Panc1 (cell line): ENCODE results near the gene SLC51A. TPM values are rescaled to one million over a fixed set of nuclear protein-coding genes. Genes with fewer than 3 reads are reported as not detected.

Experiments used
- ATAC-seq: fragments of 200-7000 bp; cut with Tn5 transposase; 2 replicates; pipeline ENCODE4 v1.9.1; 2020; ENCODE audit warnings: mild to moderate bottlenecking, moderate library complexity
- BruUV-seq: library from RNA; stranded (reverse); fragments of 400-500 nt; replicated peaks from 2 replicates; lab custom pipeline; 2021; lab: Mats Ljungman, UMichigan
- CTCF ChIA-PET: fragments of 300-600 bp; sonication (Branson Sonifier 250); formaldehyde crosslinking; loops from one replicate; lab custom pipeline; 2022; ENCODE audit warnings: antibody characterized with exemption; lab: Charles Lee
- POLR2A ChIA-PET: fragments of 300-600 bp; sonication (Branson Sonifier 250); formaldehyde crosslinking; loops from one replicate; lab custom pipeline; 2022; ENCODE audit warnings: antibody characterized with exemption; lab: Charles Lee
- DNase-seq: peaks from one replicate; pipeline ENCODE4 v3.0.0-alpha.2; 2010; ENCODE audit warnings: low read depth, low spot score
- H3K27ac ChIP-seq: 2 replicates; pipeline ENCODE4 v1.5.1; 2011; ENCODE audit warnings: mild to moderate bottlenecking, low read length, inconsistent platforms
- H3K27me3 ChIP-seq: fragments of 200-500 bp; sonication (Bioruptor generic); 2 replicates; pipeline ENCODE4 v1.6.0; 2014; ENCODE audit warnings: low read length, inconsistent platforms; ENCODE audit not compliant: control insufficient read depth, insufficient read depth
- H3K36me3 ChIP-seq: fragments of 200-500 bp; sonication (Bioruptor generic); 2 replicates; pipeline ENCODE4 v1.5.1; 2014; ENCODE audit warnings: inconsistent platforms, mild to moderate bottlenecking, low read length, moderate library complexity; ENCODE audit not compliant: control insufficient read depth, insufficient read depth
- H3K4me1 ChIP-seq: 2 replicates; pipeline ENCODE4 v1.5.1; 2011; ENCODE audit warnings: inconsistent platforms, mild to moderate bottlenecking, low read length, moderate library complexity; ENCODE audit not compliant: control insufficient read depth, insufficient read depth
- H3K4me3 ChIP-seq, 2 experiments: 2 replicates each; pipeline ENCODE4 v1.5.1; 2011 to 2012; ENCODE audit warnings: low read depth in 2 of 2, low read length in 2 of 2, mild to moderate bottlenecking in 2 of 2, inconsistent platforms in 1 of 2, moderate library complexity in 1 of 2
- H3K9me3 ChIP-seq: fragments of 200-500 bp; sonication (Bioruptor generic); 2 replicates; pipeline ENCODE4 v1.5.1; 2014; ENCODE audit warnings: low read depth, mild to moderate bottlenecking, inconsistent platforms, low read length, moderate library complexity; ENCODE audit not compliant: control insufficient read depth, insufficient read depth
- CTCF ChIP-seq: fragments of 450-650 bp; IDR thresholded peaks from 2 replicates; pipeline ENCODE4 v1.5.1; 2017; ENCODE audit warnings: mild to moderate bottlenecking
- POLR2AphosphoS5 ChIP-seq: IDR thresholded peaks from 2 replicates; pipeline ENCODE4 v1.6.1; 2012; ENCODE audit warnings: mild to moderate bottlenecking, low read depth, low read length, moderate library complexity
- REST ChIP-seq, 2 experiments: IDR thresholded peaks; 2 replicates each; pipeline ENCODE4 v1.6.1; 2011 to 2012; ENCODE audit warnings: low read depth in 2 of 2, control low read depth in 1 of 2, low read length in 1 of 2, mild to moderate bottlenecking in 1 of 2, moderate library complexity in 1 of 2; ENCODE audit not compliant: insufficient read depth in 1 of 2
- SIN3A ChIP-seq: IDR thresholded peaks from 2 replicates; pipeline ENCODE4 v1.6.1; 2012; ENCODE audit warnings: low read depth, mild to moderate bottlenecking, low read length, moderate library complexity, borderline replicate concordance; ENCODE audit not compliant: insufficient read depth
- TCF7L2 ChIP-seq: IDR thresholded peaks from 2 replicates; pipeline ENCODE4 v1.6.1; 2011; ENCODE audit warnings: mild to moderate bottlenecking, low read depth, low read length, inconsistent platforms
- in situ Hi-C: cut with HindIII; loops from 2 replicates; pipeline ENCODE4 v1.10.0; 2016; ENCODE audit warnings: low sequenced_read_pairs, low pct_unique_long_range_greater_than_20kb
- intact Hi-C: fragments of 100-400 bp; cut with micrococcal nuclease; formaldehyde crosslinking; loops from one replicate; pipeline ENCODE4 v1.10.0; 2022; ENCODE audit not compliant: unreplicated experiment
- total RNA-seq: library from RNA; stranded (reverse); gene quantifications from one replicate; pipeline ENCODE4 v1.2.1, GENCODE V29; 2021; ENCODE audit not compliant: unreplicated experiment

Gene SLC51A
- total RNA-seq, 1 experiment from 2014 or later = not detected

DNA sequence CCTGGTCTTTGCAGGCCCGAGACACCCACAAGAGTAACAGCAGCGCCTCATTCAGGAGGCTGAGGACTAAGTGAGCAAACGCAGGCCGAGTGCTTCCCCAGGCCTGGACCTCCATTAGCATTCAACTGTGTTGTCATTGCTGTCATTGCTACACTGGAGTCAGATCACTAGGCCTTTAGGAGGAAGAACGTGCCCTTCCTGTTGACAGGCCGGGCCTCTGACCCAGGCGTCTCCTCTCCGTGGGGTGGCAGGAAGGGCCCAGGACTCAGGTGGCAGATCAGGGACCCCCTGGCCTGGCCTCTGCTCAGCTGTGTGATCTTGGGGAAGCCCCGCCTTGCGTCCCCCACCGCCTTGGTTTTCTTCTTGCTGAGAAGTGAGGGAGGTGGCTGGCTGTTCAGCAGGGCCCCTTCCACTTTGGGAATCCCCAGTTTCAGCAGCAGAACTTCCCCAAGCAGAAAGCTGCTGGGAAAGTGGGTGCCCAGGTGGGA, 24.3 kb upstream of the SLC51A start:
- intact Hi-C loops = no loop called here
- in situ Hi-C loops = loop anchor here (25.0 kb wide), 1 partner anchor 105 kb away; the partner anchor contains the start of gene TFRC

GRCh38 chr3:196192524-196193051, 23.7 kb upstream of the SLC51A start:
- intact Hi-C loops (no loop called here), in situ Hi-C loops (loop anchor here (25.0 kb wide), 1 partner anchor 105 kb away; the partner anchor contains the start of gene TFRC)
- no peak overlapping the region for H3K27ac ChIP-seq
- no peak overlapping the region for H3K4me3 ChIP-seq
- CTCF ChIA-PET = no interaction called here
- ATAC-seq (no peak), DNase-seq (no peak)
- no peaks in the 10 kb centered on the region for H3K27me3 ChIP-seq
- H3K4me1 ChIP-seq = peaks cover 11% of the 10 kb centered on the region; the same call in 1 of the 2 replicates
- no peaks in the 10 kb centered on the region for H3K9me3 ChIP-seq
- no peaks in the 10 kb centered on the region for H3K36me3 ChIP-seq
- TF ChIP-seq REST (IDR thresholded peaks at IDR 0.05; ENCODE audit: insufficient read depth in 1 of 2, low read depth in 2 of 2, low read length in 1 of 2) (no peak), POLR2AphosphoS5 (no peak), SIN3A (no peak), CTCF (no peak), TCF7L2 (no peak)
- BruUV-seq = no TSS peak
- POLR2A ChIA-PET = no interaction called here

More for the DNA sequence above, 24.3 kb upstream of the SLC51A start:
- ATAC-seq = no peak
- TF ChIP-seq REST (IDR thresholded peaks at IDR 0.05; ENCODE audit: insufficient read depth in 1 of 2, low read depth in 2 of 2, low read length in 1 of 2) = no peak
- no peak for TF ChIP-seq SIN3A
- TF ChIP-seq POLR2AphosphoS5 = no peak
- no peak for TF ChIP-seq CTCF
- TF ChIP-seq TCF7L2 = no peak
- Histone ChIP-seq H3K36me3 (no peaks in the 10 kb centered on the region), H3K27me3 (no peaks in the 10 kb centered on the region), H3K4me3 (no peak overlapping the region), H3K27ac (no peak overlapping the region), H3K4me1 (peaks cover 11% of the 10 kb centered on the region; the same call in 1 of the 2 replicates), H3K9me3 (no peaks in the 10 kb centered on the region)
- CTCF ChIA-PET = no interaction called here
- DNase-seq = no peak
- BruUV-seq = no TSS peak
- POLR2A ChIA-PET = no interaction called here
